Measurements from ENCODE around the gene ATF1. TPM values are rescaled to one million over a fixed set of nuclear protein-coding genes. Genes with fewer than 3 reads are reported as not detected.
"Not testable (repeated sequence)": the region's sequence is repeated elsewhere in the genome, so short reads cannot be mapped to it uniquely, and the experiment has no call there.

ATF1 gene
- total and polyA plus RNA-seq, 2 of the 8 experiments (the other 6 are each of a cell fraction or from before 2014, with no cell fraction given): 23.2 to 41.8 TPM

GRCh38 chr12:50814921-50815320 lies 51.0 kb downstream of the ATF1 start:
- CTCF ChIA-PET (ENCODE audit: partially characterized antibody): interaction anchor here (0.6 to 3.1 kb wide), 5 partner anchors 11 to 1066 kb away, joined by 3 to 19 read pairs (median 4); no protein-coding TSS in a partner anchor
- WGBS, 2 experiments (ENCODE audit: extremely low coverage in 1 of 2, insufficient coverage in 1 of 2, insufficient read length in 1 of 2, insufficient replicate concordance in 2 of 2, low coverage in 1 of 2, low lambda C conversion rate in 2 of 2, missing lambda C conversion rate in 1 of 2): 98% methylated on average over 7 of the region's 7 CpGs; no CpG with 5 or more reads in 1 of the 2 experiments
- H2AFZ ChIP-seq (ENCODE audit: low read length): not testable (repeated sequence)

More at GRCh38 chr12:50814921-50815320, 51.0 kb downstream of the ATF1 start:
- not testable (repeated sequence) for H4K8ac ChIP-seq (ENCODE audit: extremely low read depth, insufficient read depth, low read length); H2BK120ac ChIP-seq (replicated peaks; ENCODE audit: low read depth, low read length); H2BK20ac ChIP-seq (ENCODE audit: low read length); H3K79me1 ChIP-seq (ENCODE audit: low read depth, low read length); H2BK12ac ChIP-seq (ENCODE audit: low read depth, low read length); H3K4me3 ChIP-seq (ENCODE audit: extremely low read depth in 1 of 4, insufficient read depth in 2 of 4, low read depth in 3 of 4, low read length in 4 of 4); H3K27ac ChIP-seq (ENCODE audit: low read depth, low read length); H4K5ac ChIP-seq (ENCODE audit: insufficient read length, low read depth, low read length); H3K14ac ChIP-seq (ENCODE audit: insufficient read length); H3K27me3 ChIP-seq (replicated peaks in 1 of 4; ENCODE audit: control insufficient read depth in 3 of 4, extremely low read depth in 1 of 4, insufficient read depth in 3 of 4, low read length in 3 of 4); H3K9ac ChIP-seq (replicated peaks in 1 of 4; ENCODE audit: extremely low read depth in 1 of 4, low read depth in 3 of 4, low read length in 3 of 4); H3K56ac ChIP-seq (replicated peaks; ENCODE audit: insufficient read length, low read depth, low read length); H2BK5ac ChIP-seq (ENCODE audit: low read depth, low read length); H3K9me3 ChIP-seq (ENCODE audit: insufficient read depth in 2 of 2, low read depth in 1 of 2, low read length in 1 of 2); H4K20me1 ChIP-seq (replicated peaks in 1 of 2; ENCODE audit: control insufficient read depth in 1 of 2, insufficient read depth in 2 of 2, low read length in 2 of 2); H3K23ac ChIP-seq (ENCODE audit: insufficient read length); H3K18ac ChIP-seq (ENCODE audit: extremely low read depth, low read length); H3K23me2 ChIP-seq (ENCODE audit: low read depth, low read length); H3K4ac ChIP-seq (replicated peaks; ENCODE audit: insufficient read length, low read depth, low read length); H2BK15ac ChIP-seq (ENCODE audit: low read length); H3K4me1 ChIP-seq (replicated peaks in 1 of 4; ENCODE audit: control insufficient read depth in 3 of 4, insufficient read depth in 4 of 4, low read length in 3 of 4); FAIRE-seq; H4K91ac ChIP-seq (replicated peaks; ENCODE audit: insufficient read length, low read length); H3K79me2 ChIP-seq (ENCODE audit: control insufficient read depth in 1 of 2, insufficient read depth in 2 of 2, low read length in 2 of 2); DNase-seq (ENCODE audit: low read depth in 1 of 2, low spot score in 2 of 2); H2AK5ac ChIP-seq (ENCODE audit: low read depth, low read length); H3K4me2 ChIP-seq (ENCODE audit: insufficient read depth in 1 of 2, low read depth in 2 of 2, low read length in 2 of 2)
- peaks cover 4 to 38% (median 31%) of the 10 kb centered on the region in 4 experiments; a peak in 5 of 8 replicates for H3K36me3 ChIP-seq (ENCODE audit: control insufficient read depth in 2 of 4, insufficient read depth in 4 of 4, low read length in 3 of 4)
- POLR2A ChIA-PET (ENCODE audit: partially characterized antibody): interaction anchor here (1.0 kb wide), 1 partner anchor 50 kb away, joined by 3 read pairs; no protein-coding TSS in a partner anchor
